Fibroblast of lung (primary cell): ENCODE measurements around the gene EPS8L1. TPM values are rescaled to one million over a fixed set of nuclear protein-coding genes. Genes with fewer than 3 reads are reported as not detected.

Experiments used
- DNase-seq, 2 donors: peaks; one replicate each; pipeline versions ENCODE4 v3.0.0 to v3.0.0-alpha.2; 2010; ENCODE audit warnings: low read depth in 2 of 2
- H2AFZ ChIP-seq: 2 replicates; pipeline ENCODE4 v1.5.1; 2012; ENCODE audit warnings: low read length, control low read depth, inconsistent platforms
- H3K27ac ChIP-seq: 2 replicates; pipeline ENCODE4 v1.5.1; 2011; ENCODE audit warnings: low read length, control low read depth; ENCODE audit not compliant: insufficient read depth
- H3K27me3 ChIP-seq: 2 replicates; pipeline ENCODE4 v1.5.1; 2011; ENCODE audit warnings: mild to moderate bottlenecking, low read length; ENCODE audit not compliant: control insufficient read depth, insufficient read depth
- H3K36me3 ChIP-seq: 2 replicates; pipeline ENCODE4 v1.5.1; 2011; ENCODE audit warnings: low read length; ENCODE audit not compliant: control insufficient read depth, insufficient read depth
- H3K4me1 ChIP-seq: 2 replicates; pipeline ENCODE4 v1.5.1; 2011; ENCODE audit warnings: low read length; ENCODE audit not compliant: control insufficient read depth, insufficient read depth; ENCODE audit errors: extremely low read depth
- H3K4me2 ChIP-seq: 2 replicates; pipeline ENCODE4 v1.5.1; 2011; ENCODE audit warnings: low read length, control low read depth; ENCODE audit not compliant: insufficient read depth; ENCODE audit errors: extremely low read depth
- H3K4me3 ChIP-seq, 4 experiments: fragments of 200-600 bp in 1 of 4; sonication (generic) in 1 of 4; replicated peaks in 1 of 4; 2 replicates each; pipeline ENCODE4 v1.5.1; 2011 to 2016; ENCODE audit warnings: low read length in 4 of 4, low read depth in 3 of 4, mild to moderate bottlenecking in 3 of 4, control low read depth in 2 of 4, inconsistent platforms in 1 of 4, mixed read lengths in 1 of 4; ENCODE audit not compliant: insufficient read depth in 1 of 4; ENCODE audit errors: control extremely low read depth in 1 of 4
- H3K79me2 ChIP-seq: 2 replicates; pipeline ENCODE4 v1.5.1; 2012; ENCODE audit warnings: mild to moderate bottlenecking, low read length, inconsistent platforms; ENCODE audit not compliant: control insufficient read depth, insufficient read depth
- H3K9ac ChIP-seq: 2 replicates; pipeline ENCODE4 v1.5.1; 2011; ENCODE audit warnings: mild to moderate bottlenecking, low read length, control low read depth; ENCODE audit not compliant: insufficient read depth
- H3K9me3 ChIP-seq: 2 replicates; pipeline ENCODE4 v1.5.1; 2012; ENCODE audit warnings: low read depth, low read length; ENCODE audit not compliant: control insufficient read depth, insufficient read depth
- H4K20me1 ChIP-seq: 2 replicates; pipeline ENCODE4 v1.5.1; 2011; ENCODE audit warnings: low read length; ENCODE audit not compliant: control insufficient read depth, insufficient read depth; ENCODE audit errors: extremely low read depth
- CTCF ChIP-seq, 2 donors: IDR thresholded peaks in 1 of 2; conservative IDR thresholded peaks in 1 of 2; 1 replicate in 1 of 2; 2 replicates in 1 of 2; pipeline ENCODE4 v1.5.1; 2011 to 2012; ENCODE audit warnings: low read length in 2 of 2, control low read depth in 1 of 2, inconsistent platforms in 1 of 2, low read depth in 1 of 2, mild to moderate bottlenecking in 1 of 2
- EZH2 ChIP-seq: IDR thresholded peaks from 2 replicates; pipeline ENCODE4 v1.5.1; 2012; ENCODE audit warnings: low read length, control low read depth, mild to moderate bottlenecking; ENCODE audit errors: missing control alignments
- polyA plus RNA-seq, 2 donors: library from polyadenylated mRNA; depleted of rRNA in 1 of 2; stranded (reverse) in 1 of 2; unstranded in 1 of 2; fragments of >200 nt; gene quantifications; 2 replicates each; pipeline ENCODE4 v1.2.1, GENCODE V29; 2011 to 2012; ENCODE audit warnings: missing spikeins in 1 of 2
- total RNA-seq: library from RNA; depleted of rRNA; stranded (reverse); fragments of >200 nt; gene quantifications from 2 replicates; pipeline ENCODE4 v1.2.1, GENCODE V29; 2014

Gene EPS8L1
- total and polyA plus RNA-seq, 2 donors (not counting 1 experiment from before 2014, with no cell fraction given): 0.17 to 1.9 TPM

GRCh38 chr19:55041244-55041626, 34.4 kb upstream of the EPS8L1 start:
- H3K4me2 ChIP-seq: no peak overlapping the region
- no peak overlapping the region for H3K27ac ChIP-seq
- no peaks in the 10 kb centered on the region for H3K9me3 ChIP-seq
- no peaks in the 10 kb centered on the region for H3K36me3 ChIP-seq
- no peak overlapping the region for H2AFZ ChIP-seq
- no peak overlapping the region for H3K4me3 ChIP-seq
- no peaks in the 10 kb centered on the region for H4K20me1 ChIP-seq
- DNase-seq: no peak
- no peaks in the 10 kb centered on the region for H3K27me3 ChIP-seq
- H3K79me2 ChIP-seq: no peaks in the 10 kb centered on the region
- H3K9ac ChIP-seq: no peak overlapping the region
- no peaks in the 10 kb centered on the region for H3K4me1 ChIP-seq
- no peak for TF ChIP-seq EZH2
- TF ChIP-seq CTCF (conservative IDR thresholded peaks at IDR 0.05 in 1 of 2, IDR thresholded peaks at IDR 0.05 in 1 of 2; ENCODE audit: low read depth in 1 of 2, low read length in 2 of 2): no peak

DNA sequence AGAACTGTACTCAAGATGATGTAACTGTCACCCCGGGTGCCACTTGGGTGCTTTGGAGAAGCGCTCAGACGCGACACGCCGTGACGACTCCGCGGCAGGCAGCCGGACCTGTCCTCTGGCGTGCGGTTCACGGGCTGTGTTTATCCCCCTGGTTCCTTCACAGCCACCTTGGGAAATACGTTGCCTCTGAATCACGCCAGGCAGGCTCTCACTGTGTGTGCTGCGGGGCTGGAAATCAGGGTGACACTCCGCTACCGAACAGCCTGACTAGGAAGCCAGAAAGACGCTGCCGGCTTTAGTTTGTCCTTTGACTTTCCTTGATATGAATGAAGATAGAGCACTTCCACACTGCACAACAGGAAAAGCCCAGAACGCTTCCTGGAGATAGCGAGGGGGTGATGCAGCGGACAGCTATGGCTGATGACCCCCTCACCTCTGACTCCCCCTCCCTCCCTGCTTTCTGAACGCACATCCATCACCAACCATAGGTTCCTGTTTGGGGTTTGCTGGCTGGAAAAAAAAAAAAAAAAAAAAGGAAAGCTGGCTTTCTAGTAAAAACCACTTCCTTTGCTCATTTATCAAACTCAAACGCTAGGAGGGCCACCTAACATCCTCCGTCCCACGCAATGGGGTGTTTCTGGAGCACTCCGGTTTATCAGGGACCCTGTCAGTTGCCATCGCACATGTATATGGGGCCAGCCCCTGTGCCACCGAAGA, 33.9 kb upstream of the EPS8L1 start:
- no peak for DNase-seq
- Histone ChIP-seq H2AFZ (no peak overlapping the region), H4K20me1 (no peaks in the 10 kb centered on the region), H3K27ac (no peak overlapping the region), H3K79me2 (no peaks in the 10 kb centered on the region), H3K4me1 (no peaks in the 10 kb centered on the region), H3K36me3 (no peaks in the 10 kb centered on the region), H3K4me2 (no peak overlapping the region), H3K9ac (no peak overlapping the region), H3K9me3 (no peaks in the 10 kb centered on the region), H3K4me3 (no peak overlapping the region), H3K27me3 (no peaks in the 10 kb centered on the region)
- TF ChIP-seq CTCF (conservative IDR thresholded peaks at IDR 0.05 in 1 of 2, IDR thresholded peaks at IDR 0.05 in 1 of 2; ENCODE audit: low read depth in 1 of 2, low read length in 2 of 2) (no peak), EZH2 (no peak)

GRCh38 chr19:55042344-55042678, 33.4 kb upstream of the EPS8L1 start:
- H3K4me3 ChIP-seq: no peak overlapping the region
- no peak overlapping the region for H3K27ac ChIP-seq
- no peak overlapping the region for H3K4me2 ChIP-seq
- no peaks in the 10 kb centered on the region for H3K9me3 ChIP-seq
- H3K27me3 ChIP-seq: no peaks in the 10 kb centered on the region
- no peak for DNase-seq
- no peak overlapping the region for H2AFZ ChIP-seq
- no peaks in the 10 kb centered on the region for H4K20me1 ChIP-seq
- no peak overlapping the region for H3K9ac ChIP-seq
- no peaks in the 10 kb centered on the region for H3K4me1 ChIP-seq
- no peaks in the 10 kb centered on the region for H3K79me2 ChIP-seq
- no peaks in the 10 kb centered on the region for H3K36me3 ChIP-seq
- no peak for TF ChIP-seq CTCF (conservative IDR thresholded peaks at IDR 0.05 in 1 of 2, IDR thresholded peaks at IDR 0.05 in 1 of 2; ENCODE audit: low read depth in 1 of 2, low read length in 2 of 2)
- TF ChIP-seq EZH2: no peak
